Measurements from ENCODE around the gene UVRAG.

Gene UVRAG

DNA sequence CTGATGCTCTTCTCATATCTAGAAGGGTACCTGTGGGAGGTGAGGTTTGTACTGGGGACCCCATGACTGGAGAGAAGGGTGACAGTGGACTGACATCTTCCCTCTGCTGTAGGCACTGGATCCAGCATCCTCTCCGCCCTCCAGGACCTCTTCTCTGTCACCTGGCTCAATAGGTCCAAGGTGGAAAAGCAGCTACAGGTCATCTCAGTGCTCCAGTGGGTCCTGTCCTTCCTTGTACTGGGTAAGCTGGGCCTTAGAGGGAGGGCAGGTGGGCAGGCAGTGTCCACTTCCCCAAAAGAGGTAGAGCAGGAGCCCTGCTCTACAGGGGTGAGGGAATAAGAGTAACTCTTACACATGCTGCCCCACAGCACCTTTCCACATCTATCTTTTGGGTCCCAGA is 30.5 kb upstream of the UVRAG start:
- no peak for DNase-seq

DNA sequence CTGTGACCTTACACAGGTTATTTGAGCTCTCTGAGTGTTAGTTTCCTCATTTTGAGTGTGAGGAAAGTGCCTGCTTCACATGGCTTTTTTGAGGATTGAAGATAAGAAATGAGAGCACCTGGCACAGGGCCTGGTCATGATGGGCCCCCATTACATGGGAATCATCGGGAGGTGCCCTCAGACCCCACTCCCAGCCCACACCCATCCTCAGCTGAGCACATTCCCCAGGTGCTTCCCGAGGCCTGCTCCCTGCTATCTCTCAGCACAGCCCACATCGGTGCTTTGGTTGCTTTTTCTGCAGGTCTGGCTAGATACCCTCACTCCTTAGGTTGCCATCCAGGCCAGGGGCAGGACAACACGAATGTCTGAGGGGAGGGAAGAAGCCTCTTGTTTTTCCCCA is 29.8 kb upstream of the UVRAG start:
- DNase-seq: no peak

DNA sequence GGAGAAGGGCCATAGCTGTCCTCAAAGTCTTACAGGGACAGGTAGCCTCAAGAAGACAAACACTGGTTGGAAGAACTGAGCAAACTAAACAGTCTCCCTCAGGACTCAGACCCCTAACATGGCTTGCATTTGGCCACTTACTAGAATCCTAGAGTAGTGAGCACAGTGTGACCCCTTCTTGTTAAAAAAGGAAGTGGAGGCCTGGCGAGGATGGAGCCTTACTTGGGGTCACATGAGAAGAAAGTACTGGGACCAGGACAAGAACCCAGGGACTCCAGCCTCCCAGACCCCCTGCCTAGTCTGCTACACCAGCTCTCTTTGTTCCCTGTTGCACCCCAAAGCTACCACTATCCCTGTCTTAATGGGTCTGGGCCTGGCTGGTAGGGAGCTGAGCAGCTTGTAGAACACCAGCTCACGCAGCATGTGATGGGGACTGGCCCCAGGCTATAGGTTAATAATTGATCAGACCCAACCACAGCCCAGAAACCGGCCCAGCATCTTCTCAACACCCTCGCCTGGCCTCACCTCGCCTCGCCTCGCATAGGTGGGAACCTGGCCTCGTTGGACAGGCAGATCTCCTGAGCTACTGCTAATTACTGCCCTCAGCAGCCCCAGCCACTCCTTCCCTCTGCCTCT is 28.8 kb upstream of the UVRAG start:
- DNase-seq: no peak

DNA sequence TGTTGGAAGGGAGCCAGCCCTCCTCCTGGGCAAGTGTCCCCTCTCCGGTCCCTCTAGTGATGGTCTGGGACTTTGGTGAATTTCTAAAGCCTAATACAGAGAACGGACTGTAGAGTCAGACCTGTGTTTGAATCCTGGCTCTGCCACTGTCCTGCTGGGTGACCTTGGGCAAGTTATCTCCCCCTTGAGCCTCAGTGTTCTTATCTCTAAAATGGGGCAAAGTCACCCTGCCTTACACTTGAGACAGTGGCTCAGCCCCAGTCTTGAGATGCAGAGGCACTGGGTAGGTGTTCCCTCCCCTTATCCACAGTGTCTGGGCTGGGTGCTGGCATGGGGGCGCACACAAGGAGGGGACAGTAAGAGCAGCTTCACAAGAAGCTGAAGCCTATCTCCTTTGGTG is 25.5 kb upstream of the UVRAG start:
- DNase-seq: no peak

DNA sequence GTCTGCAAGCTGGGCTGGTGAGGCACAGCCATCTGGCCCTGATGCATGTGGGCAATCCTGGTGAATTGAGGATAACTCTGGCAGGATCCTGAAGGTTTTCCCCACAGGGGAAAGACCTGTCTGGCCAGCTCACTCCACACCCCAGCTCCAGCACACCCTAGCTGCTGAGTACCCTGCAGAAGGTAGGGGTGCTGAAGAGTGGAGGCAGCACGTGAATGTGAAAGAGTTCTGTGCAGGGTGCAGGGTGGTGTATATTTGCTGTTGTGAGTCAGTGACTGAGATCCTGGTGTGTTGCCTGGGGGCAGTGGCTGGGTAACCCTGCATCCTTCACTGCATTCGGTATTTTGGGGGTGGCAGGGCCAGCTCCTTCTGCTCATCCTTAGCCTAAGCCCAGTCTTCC is 24.0 kb upstream of the UVRAG start:
- no peak for DNase-seq

DNA sequence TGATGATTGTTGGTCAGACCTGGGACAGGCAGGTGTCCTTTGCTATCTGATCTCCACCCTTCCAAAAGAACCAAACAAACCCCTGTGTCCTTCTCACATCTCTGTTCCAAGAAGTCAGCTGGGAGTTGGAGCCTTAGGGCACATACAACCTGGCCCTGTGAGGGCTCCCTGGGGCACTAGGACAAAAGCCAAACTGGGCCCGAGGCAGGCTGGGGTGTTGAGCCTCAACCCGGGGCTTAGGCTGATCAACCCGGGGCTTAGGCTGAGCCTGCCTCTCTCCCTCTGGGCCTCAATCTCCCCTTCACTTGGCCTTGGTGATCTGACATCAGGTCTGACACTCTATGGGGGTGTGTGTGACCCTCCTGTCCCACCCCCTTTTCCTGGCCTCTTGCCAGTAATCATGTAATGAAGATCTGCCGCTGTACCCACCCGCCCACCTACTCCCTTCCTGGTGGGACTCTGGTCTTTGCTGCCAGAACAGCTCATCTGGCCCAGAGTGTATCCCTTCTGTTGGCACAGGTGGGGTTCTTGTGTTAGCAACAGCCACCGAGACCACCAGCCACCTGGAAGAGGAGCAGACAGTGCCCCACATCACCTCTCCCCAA is 22.8 kb upstream of the UVRAG start:
- DNase-seq: no peak

DNA sequence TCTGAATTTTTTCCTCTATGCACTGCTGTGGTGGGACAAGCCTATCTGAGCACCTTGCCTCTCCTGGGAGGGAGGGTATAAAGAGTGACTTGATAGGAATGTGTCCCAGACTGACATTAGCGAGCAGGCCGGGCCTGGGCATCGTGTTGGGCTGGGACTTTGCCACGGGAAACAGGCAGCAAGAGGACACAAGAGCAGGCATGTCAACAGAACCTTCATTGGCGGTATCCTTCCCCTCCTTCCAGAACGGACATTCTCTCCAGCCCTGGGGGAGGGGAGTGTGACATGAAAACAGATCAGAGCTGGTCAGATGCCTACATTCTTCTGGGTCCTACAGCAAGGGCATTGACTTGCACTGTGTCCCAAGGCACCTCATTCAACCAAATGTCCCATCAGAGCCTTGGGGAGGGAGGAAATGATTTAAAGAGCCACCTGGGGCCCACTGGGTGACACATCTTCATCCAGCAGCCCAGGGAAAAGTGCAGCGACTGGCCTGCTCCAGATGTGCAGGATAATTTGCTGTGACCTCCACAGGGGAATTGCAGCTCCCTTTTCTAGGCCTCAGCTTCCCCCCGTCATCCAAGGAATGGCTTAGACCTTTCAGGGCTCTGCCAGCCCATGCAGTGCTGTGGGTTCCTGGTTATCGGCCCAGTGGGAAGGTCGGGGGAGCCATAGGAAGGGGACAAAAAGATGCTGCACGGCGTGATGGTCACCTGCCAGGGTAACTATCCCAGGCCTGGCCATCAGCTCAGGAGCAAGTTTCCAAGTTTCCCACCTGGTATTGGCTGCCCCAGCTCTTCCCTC is 21.8 kb upstream of the UVRAG start:
- DNase-seq: no peak

DNA sequence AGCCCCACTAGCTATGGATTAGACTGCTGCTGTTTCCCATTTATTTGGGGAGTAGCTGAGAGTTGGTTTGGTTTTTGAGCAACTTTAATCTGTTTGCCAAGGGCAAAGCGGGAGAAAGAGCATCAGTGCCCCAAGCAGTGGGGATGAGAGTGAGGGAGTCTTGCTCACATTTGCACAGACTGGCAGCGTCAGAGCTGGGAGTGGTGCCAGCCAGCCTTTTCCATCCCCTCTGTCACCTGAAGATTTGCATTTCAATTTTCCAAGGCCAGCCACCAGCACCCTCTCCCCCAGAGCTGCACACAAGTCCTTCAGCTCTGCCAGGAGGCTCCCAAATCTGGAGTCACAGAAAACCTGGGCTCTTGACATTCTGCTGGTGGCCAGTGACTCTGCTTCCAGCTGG is 21.0 kb upstream of the UVRAG start:
- no peak for DNase-seq

DNA sequence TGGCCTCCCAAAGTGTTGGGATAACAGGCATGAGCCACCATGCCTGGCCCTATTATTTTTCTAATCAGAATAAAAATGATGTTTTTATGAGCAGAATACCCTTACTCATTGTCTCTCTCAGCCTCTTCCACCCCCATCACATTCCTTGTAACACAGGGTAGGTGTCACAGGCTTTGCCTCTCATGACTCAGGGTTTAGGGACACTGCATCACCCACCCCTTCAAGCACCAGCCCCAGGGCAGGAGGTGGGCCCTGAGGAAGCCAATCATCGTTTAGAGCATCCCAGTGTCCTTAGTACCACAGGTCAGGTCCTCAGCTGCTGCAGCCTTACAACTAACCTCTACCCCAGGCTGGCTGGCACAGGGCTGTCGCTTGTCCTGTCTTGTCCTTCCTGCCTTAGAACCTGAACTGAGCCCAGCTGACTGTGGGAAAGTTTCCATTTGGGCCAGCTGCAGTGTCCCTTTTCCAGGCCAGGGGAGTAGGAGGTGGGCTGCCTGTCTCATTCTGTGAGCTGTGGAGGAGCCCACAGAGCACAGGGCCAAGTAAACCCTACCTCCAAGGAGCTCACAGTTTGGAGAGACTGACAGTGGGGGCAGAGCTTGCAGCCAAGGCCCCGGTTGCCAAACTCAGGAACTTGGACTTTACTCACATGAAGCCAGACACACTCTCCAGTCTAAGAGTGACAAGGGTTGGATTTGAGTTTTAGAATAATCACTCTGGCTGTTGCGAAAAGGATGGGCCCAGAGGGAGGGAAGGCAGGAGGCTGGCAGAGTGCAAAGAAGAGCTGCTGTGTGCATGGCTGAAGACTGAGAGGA is 19.5 kb upstream of the UVRAG start:
- no peak for DNase-seq

DNA sequence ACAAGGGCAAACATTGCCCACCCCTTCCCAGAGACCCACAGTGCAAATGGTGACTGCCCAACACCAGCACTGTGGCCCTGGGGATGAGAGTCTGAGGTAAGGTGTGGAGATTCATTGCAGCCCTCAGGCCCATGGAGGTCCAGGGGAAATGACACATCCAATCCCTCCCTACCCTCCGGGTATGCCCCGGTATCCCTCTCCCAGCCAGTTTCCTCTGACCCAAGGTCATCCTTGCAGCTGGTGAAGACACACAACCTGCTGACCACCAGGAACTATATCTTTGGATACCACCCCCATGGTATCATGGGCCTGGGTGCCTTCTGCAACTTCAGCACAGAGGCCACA is 18.9 kb upstream of the UVRAG start:
- no peak for DNase-seq

DNA sequence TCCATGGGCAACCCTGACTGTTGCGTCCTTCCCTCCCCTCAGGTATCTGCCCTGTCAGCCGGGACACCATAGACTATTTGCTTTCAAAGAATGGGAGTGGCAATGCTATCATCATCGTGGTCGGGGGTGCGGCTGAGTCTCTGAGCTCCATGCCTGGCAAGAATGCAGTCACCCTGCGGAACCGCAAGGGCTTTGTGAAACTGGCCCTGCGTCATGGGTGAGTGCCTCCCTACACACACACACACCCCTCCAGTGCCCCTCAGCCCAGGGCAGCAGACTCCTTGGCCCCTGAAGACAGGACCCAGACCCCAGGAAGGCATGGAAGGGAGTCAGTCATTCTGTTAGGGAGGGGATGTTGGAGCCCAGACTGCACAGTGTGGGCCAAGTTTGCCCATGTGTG is 17.9 kb upstream of the UVRAG start:
- no peak for DNase-seq

DNA sequence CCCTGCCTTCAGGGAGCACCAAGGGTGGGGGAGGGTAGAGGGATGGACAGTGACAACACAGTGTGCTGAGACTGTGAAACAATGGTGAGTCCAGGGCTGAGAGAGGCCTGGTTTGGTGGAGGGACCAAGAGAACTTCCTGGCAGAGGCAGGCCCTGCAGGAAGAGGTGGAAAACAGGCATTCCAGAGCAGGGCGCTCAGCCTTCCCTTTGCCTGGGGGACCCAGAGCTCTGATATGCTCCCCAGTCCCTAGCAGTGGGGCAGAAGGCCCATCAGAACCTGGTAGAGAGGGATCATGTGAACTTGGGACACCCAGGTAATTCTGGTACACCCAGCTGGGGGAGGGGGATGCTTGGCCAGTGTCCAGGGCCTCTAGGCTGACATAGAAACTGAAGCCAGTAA is 17.2 kb upstream of the UVRAG start:
- no peak for DNase-seq

DNA sequence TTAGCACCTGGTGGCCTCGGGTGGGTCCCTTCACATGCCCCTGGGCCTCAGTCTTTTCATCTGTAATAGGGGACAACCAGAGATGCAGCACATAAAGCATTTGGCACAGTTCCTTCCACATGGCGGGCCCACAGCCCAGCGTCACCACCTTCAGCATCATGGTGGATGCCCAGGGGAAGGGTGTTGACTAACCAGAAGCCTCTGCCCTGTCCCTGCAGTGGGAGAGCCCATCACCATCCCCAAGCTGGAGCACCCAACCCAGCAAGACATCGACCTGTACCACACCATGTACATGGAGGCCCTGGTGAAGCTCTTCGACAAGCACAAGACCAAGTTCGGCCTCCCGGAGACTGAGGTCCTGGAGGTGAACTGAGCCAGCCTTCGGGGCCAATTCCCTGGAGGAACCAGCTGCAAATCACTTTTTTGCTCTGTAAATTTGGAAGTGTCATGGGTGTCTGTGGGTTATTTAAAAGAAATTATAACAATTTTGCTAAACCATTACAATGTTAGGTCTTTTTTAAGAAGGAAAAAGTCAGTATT is 14.8 kb upstream of the UVRAG start:
- DNase-seq: no peak

DNA sequence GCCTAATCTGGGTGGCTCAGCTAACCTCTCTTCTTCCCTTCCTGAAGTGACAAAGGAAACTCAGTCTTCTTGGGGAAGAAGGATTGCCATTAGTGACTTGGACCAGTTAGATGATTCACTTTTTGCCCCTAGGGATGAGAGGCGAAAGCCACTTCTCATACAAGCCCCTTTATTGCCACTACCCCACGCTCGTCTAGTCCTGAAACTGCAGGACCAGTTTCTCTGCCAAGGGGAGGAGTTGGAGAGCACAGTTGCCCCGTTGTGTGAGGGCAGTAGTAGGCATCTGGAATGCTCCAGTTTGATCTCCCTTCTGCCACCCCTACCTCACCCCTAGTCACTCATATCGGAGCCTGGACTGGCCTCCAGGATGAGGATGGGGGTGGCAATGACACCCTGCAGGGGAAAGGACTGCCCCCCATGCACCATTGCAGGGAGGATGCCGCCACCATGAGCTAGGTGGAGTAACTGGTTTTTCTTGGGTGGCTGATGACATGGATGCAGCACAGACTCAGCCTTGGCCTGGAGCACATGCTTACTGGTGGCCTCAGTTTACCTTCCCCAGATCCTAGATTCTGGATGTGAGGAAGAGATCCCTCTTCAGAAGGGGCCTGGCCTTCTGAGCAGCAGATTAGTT is 14.2 kb upstream of the UVRAG start:
- no peak for DNase-seq

DNA sequence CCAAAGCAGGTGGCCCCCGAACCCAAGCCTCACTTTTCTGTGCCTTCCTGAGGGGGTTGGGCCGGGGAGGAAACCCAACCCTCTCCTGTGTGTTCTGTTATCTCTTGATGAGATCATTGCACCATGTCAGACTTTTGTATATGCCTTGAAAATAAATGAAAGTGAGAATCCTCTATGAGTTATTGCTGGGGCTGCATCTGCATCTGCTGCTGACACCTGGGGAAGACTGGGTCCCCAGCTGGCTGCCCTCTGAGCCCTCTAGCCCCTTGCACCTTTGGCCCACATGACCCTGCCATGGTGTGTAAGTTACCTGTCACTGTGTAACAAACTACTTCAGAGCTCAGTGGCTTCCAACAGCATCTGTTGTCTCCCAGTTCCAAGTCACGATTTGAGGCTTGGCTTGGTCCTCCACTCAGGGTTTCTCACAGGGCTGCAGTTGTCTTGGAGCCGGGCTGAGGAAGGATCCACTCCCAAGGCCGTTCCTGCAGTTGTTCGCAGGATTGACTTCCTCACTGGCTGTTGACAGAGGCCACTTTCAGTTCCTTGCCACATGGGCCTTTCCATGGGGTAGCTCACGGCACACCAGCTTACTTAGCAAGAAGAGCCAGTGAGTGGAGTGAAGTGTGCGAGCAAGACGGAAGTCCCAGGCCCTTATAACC is 13.5 kb upstream of the UVRAG start:
- no peak for DNase-seq

DNA sequence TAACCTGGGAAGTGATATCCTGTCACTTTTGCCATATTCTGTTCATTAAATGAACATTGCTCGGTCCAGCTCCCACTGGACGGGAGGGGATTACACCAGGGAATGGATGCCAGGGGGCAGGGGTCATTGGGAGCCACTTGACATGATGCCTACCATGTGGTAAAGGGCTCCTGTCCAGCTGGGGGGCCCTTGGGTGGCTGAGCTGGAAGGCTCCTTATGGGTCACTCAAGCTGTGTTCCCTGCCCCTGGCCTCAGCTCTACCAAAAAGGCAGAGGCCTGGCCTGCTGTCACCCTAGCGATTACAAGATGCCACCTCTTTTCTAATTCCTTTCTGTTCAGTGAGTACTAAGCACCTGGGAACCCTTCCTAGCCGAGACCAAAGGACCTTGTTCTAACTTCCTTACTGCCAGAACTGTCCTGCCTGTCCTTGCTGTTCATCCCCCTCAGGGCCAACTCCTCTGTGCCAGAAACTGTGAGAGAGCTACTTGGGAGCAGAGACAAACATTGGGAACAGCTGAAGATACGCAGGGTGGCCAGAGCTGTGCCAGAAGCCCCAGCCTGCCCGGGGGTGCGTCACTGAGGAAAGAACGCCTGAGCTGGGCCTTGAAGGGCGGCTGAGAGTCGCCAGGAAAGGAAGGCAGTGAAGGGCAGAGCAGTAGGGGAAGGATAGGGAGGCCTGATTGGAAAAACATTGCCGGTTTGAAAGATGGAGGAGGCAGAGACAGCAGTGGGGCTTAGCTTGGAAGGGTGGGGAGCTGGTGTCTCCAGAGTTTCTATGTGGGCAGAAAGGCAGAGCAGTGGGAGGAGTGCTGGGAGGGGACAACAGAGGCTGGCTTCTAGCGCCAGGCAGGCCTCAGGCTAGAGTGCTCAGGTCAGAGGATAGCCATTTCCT is 12.7 kb upstream of the UVRAG start:
- no peak for DNase-seq

DNA sequence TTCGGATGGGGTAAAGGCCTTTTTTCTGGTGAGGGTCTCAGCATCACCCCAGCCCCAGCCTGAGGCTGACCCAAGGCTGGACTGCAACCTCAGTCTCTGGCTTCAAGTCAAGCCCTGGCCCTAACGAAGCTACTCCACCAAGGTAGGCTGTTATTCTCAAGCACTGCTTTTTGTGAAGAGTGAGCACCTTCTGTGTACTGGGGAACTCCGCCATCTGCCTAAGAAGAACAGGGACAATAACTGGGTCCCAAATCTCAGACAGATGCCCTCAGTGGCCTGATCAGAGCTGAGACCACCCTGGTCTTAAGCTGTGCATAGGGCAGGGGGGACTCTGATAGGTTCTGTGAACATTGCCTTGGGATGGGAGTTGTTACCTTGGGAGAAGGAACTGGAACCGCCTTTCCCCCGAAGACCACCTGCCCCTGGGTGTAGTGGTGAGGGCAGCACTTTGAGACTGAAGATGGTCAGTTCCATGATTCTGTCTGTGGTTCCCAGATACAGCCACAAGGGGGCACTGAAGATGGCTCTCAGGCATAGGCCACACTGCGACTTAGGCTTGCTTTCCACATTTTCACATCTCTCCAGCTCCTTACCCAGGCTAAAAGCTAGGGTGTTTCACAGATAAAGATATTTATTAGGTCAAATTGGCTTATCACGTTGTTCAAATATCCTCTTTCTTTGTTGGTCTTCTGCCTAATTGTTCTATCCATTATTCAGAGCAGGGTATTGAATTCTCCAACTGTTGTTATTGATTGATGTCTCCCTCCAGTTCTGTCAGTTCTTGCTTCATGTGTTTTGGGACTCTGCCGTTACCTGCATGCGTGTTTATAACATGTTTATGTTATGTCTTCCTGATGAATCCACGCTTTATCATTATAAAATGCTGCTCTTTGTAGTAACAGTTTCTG is 11.8 kb upstream of the UVRAG start:
- DNase-seq: peak; percentile 18

DNA sequence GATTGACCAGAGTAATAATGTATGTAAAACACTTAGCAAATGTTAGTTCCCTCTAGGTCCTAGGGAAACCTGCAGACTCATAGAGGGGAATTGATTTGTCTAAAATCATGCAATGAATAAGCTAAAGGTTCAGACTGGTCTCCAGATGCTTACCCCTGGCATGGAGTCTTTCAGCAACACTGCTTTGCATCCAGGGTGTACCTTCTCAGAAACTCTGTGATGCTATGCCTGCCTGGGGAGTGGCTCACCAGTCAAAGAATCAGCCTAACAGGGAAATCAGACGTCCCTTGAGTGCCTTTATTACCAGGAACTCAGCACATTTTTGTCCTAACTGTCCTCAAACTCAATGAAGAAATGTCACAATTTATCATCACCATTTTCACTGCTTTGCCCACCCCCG is 5.9 kb upstream of the UVRAG start:
- DNase-seq: no peak

DNA sequence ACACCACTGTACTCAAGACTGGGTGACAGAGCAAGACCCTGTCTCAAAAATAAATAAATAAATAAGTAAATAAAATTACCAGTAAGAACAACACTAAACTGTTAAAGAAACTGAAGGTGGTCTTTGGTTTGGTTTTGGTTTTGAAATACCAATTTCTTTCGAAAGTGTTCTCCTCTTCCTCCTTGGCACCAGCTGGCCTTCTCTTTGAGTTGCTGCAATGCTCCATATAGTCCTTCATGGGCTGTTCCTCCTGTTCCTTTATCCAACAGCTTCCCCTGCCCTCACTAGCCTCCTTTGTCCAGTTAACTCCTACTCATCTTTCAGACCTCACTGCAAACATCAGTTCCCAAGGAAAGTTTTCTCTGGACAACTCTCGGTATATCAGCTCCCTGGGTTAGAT is 5.0 kb upstream of the UVRAG start:
- DNase-seq: no peak
